HEK293 (cell line): ENCODE data around the gene SLC2A4RG.

Experiments used
- CTCF ChIA-PET: fragments of 350-600 bp; formaldehyde crosslinking; extraction: SDS; loops from one replicate; lab custom pipeline; 2021; ENCODE audit warnings: antibody characterized with exemption; lab: Yijun Ruan, JAX
- POLR2A ChIA-PET: fragments of 300-600 bp; formaldehyde crosslinking; extraction: SDS; loops from one replicate; lab custom pipeline; 2020; ENCODE audit warnings: antibody characterized with exemption, inconsistent platforms; lab: Yijun Ruan, JAX
- H3K27ac ChIP-seq: fragments of 200-500 bp; sonication (Bioruptor generic); 2 replicates; pipeline ENCODE4 v1.5.1; 2014; ENCODE audit warnings: low read depth, low read length, control low read depth, inconsistent platforms; ENCODE audit errors: extremely low read depth
- H3K36me3 ChIP-seq, 2 experiments: fragments of 200-500 bp in 1 of 2; sonication (Bioruptor generic) in 1 of 2; 1 replicate in 1 of 2; 2 replicates in 1 of 2; pipeline ENCODE4 v1.5.1; 2014 to 2017; ENCODE audit warnings: inconsistent platforms in 2 of 2, low read length in 2 of 2; ENCODE audit not compliant: control insufficient read depth in 2 of 2, insufficient read depth in 1 of 2
- H3K4me1 ChIP-seq: fragments of 200-500 bp; sonication (Bioruptor generic); 2 replicates; pipeline ENCODE4 v1.5.1; 2014; ENCODE audit warnings: mild to moderate bottlenecking, low read length, inconsistent platforms; ENCODE audit not compliant: control insufficient read depth, insufficient read depth
- H3K4me3 ChIP-seq: 2 replicates; pipeline ENCODE4 v1.5.1; 2011; ENCODE audit warnings: low read depth, mild to moderate bottlenecking, control low read depth, low read length, moderate library complexity
- H3K9me3 ChIP-seq: fragments of 200-500 bp; sonication (Bioruptor generic); 2 replicates; pipeline ENCODE4 v1.5.1; 2014; ENCODE audit warnings: low read depth, low read length, inconsistent platforms; ENCODE audit not compliant: control insufficient read depth, insufficient read depth
- AEBP2 ChIP-seq: fragments of 450-650 bp; formaldehyde crosslinking; IDR thresholded peaks from 2 replicates; pipeline ENCODE4 v1.5.1; 2016; ENCODE audit warnings: missing biosample characterization, missing genetic modification characterization, borderline replicate concordance
- KLF1 ChIP-seq: fragments of 450-650 bp; formaldehyde crosslinking; IDR thresholded peaks from 2 replicates; pipeline ENCODE4 v1.5.1; 2016; ENCODE audit warnings: missing biosample characterization, missing genetic modification characterization
- KLF10 ChIP-seq: fragments of 450-650 bp; IDR thresholded peaks from 2 replicates; pipeline ENCODE4 v1.5.1; 2018; ENCODE audit warnings: missing biosample characterization, mild to moderate bottlenecking, missing genetic modification characterization
- KLF9 ChIP-seq: fragments of 450-650 bp; formaldehyde crosslinking; IDR thresholded peaks from 2 replicates; pipeline ENCODE4 v1.5.1; 2016; ENCODE audit warnings: missing biosample characterization, missing genetic modification characterization, low read depth
- MEIS1 ChIP-seq: sonication (generic); formaldehyde crosslinking; IDR thresholded peaks from 2 replicates; pipeline ENCODE4 v1.8.1; 2022; ENCODE audit warnings: missing genetic modification reagents, mild to moderate bottlenecking, borderline replicate concordance
- RBAK ChIP-seq: fragments of 450-650 bp; formaldehyde crosslinking; IDR thresholded peaks from 2 replicates; pipeline ENCODE4 v1.5.1; 2016; ENCODE audit warnings: missing biosample characterization, missing genetic modification characterization
- ZBTB1 ChIP-seq: fragments of 450-650 bp; formaldehyde crosslinking; IDR thresholded peaks from 2 replicates; pipeline ENCODE4 v1.5.1; 2016; ENCODE audit warnings: missing biosample characterization, missing genetic modification characterization
- ZNF146 ChIP-seq: fragments of 450-650 bp; formaldehyde crosslinking; IDR thresholded peaks from 2 replicates; pipeline ENCODE4 v1.5.1; 2016; ENCODE audit warnings: missing biosample characterization, missing genetic modification characterization
- ZNF280D ChIP-seq: fragments of 450-650 bp; formaldehyde crosslinking; IDR thresholded peaks from 2 replicates; pipeline ENCODE4 v1.5.1; 2016; ENCODE audit warnings: missing biosample characterization, missing genetic modification characterization
- ZNF302 ChIP-seq: fragments of 450-650 bp; formaldehyde crosslinking; IDR thresholded peaks from 2 replicates; pipeline ENCODE4 v1.5.1; 2016; ENCODE audit warnings: missing biosample characterization, missing genetic modification characterization, low read depth
- ZNF548 ChIP-seq: fragments of 450-650 bp; formaldehyde crosslinking; IDR thresholded peaks from 2 replicates; pipeline ENCODE4 v1.5.1; 2016; ENCODE audit warnings: missing biosample characterization, missing genetic modification characterization
- ZNF580 ChIP-seq: fragments of 450-650 bp; formaldehyde crosslinking; IDR thresholded peaks from 2 replicates; pipeline ENCODE4 v1.5.1; 2016; ENCODE audit warnings: missing biosample characterization, missing genetic modification characterization
- ZSCAN18 ChIP-seq: fragments of 450-650 bp; formaldehyde crosslinking; IDR thresholded peaks from 2 replicates; pipeline ENCODE4 v1.5.1; 2016; ENCODE audit warnings: missing biosample characterization, missing genetic modification characterization

SLC2A4RG gene

GRCh38 chr20:63777614-63778013 is 38.0 kb downstream of the SLC2A4RG start:
- ChIA-PET POLR2A (no interaction called here), CTCF (interaction anchor here (1.3 kb wide), 2 partner anchors 8 to 70 kb away, joined by 4 to 7 read pairs; partner anchors contain the start of genes ARFRP1 and ZGPAT)
- Histone ChIP-seq H3K36me3 (no peaks in the 10 kb centered on the region), H3K4me3 (no peak overlapping the region), H3K4me1 (no peaks in the 10 kb centered on the region), H3K9me3 (no peaks in the 10 kb centered on the region)
- TF ChIP-seq ZSCAN18 (tag by site-specific recombination) (no peak), ZNF146 (tag by site-specific recombination) (peak; percentile 98), ZNF580 (tag by site-specific recombination) (0 out of 2 replicates have a peak, but pooled peaks have one; percentile 34)
- TF ChIP-seq, all 188 proteins: peak for 2
- H3K27ac ChIP-seq: no peak overlapping the region

GRCh38 chr20:63778034-63778752 is 38.6 kb downstream of the SLC2A4RG start:
- Histone ChIP-seq H3K4me3 (no peak overlapping the region), H3K9me3 (no peaks in the 10 kb centered on the region)
- CTCF ChIA-PET: interaction anchor here (1.3 kb wide), 2 partner anchors 9 to 71 kb away, joined by 4 to 7 read pairs; partner anchors contain the start of genes ARFRP1 and ZGPAT
- 0 out of 2 replicates have a peak, but pooled peaks have one; percentile 16 for TF ChIP-seq KLF9 (tag by site-specific recombination)
- TF ChIP-seq KLF1 (tag by site-specific recombination): peak; percentile 63
- no peak for TF ChIP-seq MEIS1 (CRISPR knock-in tag)
- TF ChIP-seq, all 188 proteins: peak for 2
- no peaks in the 10 kb centered on the region for H3K36me3 ChIP-seq
- H3K27ac ChIP-seq: no peak overlapping the region
- no peaks in the 10 kb centered on the region for H3K4me1 ChIP-seq
- POLR2A ChIA-PET: no interaction called here

GRCh38 chr20:63778857-63779256 is 39.3 kb downstream of the SLC2A4RG start:
- no peaks in the 10 kb centered on the region for H3K9me3 ChIP-seq
- H3K36me3 ChIP-seq: no peaks in the 10 kb centered on the region
- no peak overlapping the region for H3K27ac ChIP-seq
- ChIA-PET CTCF (interaction anchor here (1.3 kb wide), 1 partner anchor 9 kb away, joined by 7 read pairs; no protein-coding TSS in a partner anchor), POLR2A (interaction anchor here (0.7 kb wide), 1 partner anchor 114 kb away, joined by 3 read pairs; no protein-coding TSS in a partner anchor)
- no peak overlapping the region for H3K4me3 ChIP-seq
- TF ChIP-seq ZNF302 (tag by site-specific recombination) (no peak), ZBTB1 (tag by site-specific recombination) (no peak), KLF10 (tag by site-specific recombination) (no peak), AEBP2 (tag by site-specific recombination) (no peak), ZNF580 (tag by site-specific recombination) (no peak), ZNF280D (tag by site-specific recombination) (no peak), ZNF548 (no peak), RBAK (no peak)
- H3K4me1 ChIP-seq: no peaks in the 10 kb centered on the region
